HG02610 (cell line): ENCODE results near the gene TNIK.
"Not testable (repeated sequence)": the region's sequence is repeated elsewhere in the genome, so short reads cannot be mapped to it uniquely, and the experiment has no call there.

ENCODE experiments used
- ATAC-seq: cut with Tn5 transposase; IDR thresholded peaks from one replicate; pipeline ENCODE4 v1.9.1; 2021; ENCODE audit warnings: mild to moderate bottlenecking, moderate library complexity; ENCODE audit not compliant: unreplicated experiment

TNIK gene

DNA sequence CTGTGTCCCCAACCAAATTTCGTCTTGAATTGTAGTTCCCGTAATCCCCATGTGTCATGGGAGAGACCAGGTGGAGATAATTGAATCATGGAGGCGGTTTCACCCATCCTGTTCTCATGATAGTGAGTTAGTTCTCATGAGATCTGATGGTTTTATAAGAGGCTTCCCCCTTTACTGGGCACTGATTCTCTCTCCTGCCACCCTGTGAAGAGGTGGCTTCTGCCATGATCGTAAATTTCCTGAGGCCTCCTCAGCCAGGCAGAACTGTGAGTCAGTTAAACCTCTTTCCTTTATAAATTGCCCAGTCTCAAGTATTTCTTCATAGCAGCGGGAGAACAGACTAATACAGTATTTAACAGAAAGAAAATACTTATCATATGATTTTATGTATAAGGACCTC lies 93.5 kb downstream of the TNIK start:
- ATAC-seq = not testable (repeated sequence)

DNA sequence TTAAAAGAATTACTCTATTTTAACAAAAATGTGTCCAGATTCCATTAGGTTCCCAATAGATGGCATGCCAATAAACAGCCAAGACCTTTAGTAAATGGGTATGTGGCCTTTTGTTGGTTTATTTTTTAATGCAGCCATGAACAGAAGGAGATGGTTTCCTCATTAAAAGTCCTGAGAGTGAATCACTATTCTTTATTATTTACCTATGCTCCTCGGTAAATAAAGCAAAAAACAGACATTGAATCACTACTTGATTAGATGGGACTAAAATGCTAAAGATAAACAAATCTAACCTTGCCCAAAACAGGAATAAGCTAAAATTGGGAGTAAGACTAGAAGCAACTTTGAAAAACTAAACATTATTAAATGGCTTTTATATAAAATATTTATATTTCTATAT lies 94.2 kb downstream of the TNIK start:
- ATAC-seq = no peak

DNA sequence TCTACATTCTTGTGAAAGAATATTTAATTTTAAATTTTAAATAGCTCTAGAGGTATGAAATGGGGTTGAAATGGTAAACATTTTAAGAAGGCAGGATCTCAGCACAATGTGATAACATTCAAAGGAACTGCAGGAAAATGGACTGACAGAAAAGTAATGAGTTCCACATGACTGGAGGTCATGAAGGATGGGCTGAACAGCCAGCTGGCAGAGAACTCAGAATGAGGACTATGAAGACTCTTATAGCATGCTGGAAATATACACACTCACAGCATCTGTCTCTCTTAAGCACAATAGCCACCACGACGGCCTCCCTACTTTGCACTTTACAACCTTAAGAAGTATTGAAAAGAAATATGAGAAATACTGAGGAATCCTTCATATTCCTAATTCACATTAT lies 94.7 kb downstream of the TNIK start:
- ATAC-seq = no peak

DNA sequence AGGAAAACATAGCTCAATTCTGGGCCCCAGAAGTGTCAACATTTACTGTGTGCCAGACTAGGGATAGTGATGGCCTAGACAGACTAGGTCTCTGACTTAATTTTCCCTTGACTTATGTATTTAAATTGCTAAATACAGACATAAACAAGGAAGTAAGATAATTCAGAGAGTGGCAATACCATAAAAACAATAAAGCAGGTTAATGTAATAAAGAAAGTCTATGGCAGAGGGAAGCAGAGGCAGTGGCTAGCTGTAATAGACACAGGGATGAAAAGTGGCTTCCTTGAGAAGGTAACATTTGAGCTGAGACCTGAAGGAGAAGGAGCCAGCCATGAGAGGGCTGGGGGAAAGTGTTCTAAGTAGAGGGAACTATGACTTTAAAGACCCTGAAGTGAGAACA lies 95.7 kb downstream of the TNIK start:
- no peak for ATAC-seq

DNA sequence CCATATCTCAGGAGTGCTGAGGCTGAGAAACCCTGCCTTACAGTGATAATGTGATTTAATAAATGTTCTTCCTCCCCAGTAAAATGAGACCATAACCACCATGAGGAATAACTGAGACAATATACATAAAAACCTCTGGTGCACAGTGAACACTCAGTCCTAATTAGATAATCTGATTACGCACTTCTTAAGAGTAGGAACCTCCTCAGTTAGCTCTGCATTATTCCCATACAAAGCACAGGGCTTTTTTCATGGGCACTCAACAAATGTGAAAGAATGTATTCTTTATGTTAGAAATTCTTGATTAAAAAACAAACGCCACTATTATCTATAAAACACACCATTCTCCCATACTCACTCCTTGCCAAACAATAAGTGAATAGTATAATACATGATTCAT lies 97.0 kb downstream of the TNIK start:
- no peak for ATAC-seq

GRCh38 chr3:171362575-171362974 lies 97.6 kb downstream of the TNIK start:
- ATAC-seq = no peak

- no peak for ATAC-seq
Observed at GRCh38 chr3:171358881-171359198, 101.4 kb downstream of the TNIK start.

- ATAC-seq = no peak
Observed at GRCh38 chr3:171358181-171358880, 101.9 kb downstream of the TNIK start.

DNA sequence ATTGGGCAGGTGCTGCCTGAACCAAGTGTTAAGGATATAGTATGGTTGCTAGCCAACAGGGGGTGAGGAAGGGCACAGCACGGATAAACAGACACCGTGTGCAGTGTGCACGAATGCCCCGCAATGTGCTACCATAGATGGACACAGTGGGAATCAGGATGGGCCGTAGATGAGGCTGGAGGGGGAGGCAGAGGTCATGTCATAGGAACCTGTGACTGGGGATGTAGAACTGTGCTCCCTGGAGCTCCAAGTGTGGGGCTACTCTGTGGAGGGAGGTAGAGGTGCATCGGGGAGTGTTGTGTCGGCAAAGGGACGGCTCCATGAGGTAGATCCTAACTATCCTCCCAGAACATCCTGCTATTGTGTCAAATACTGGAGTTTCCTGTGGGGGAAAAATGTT lies 102.5 kb downstream of the TNIK start:
- no peak for ATAC-seq

DNA sequence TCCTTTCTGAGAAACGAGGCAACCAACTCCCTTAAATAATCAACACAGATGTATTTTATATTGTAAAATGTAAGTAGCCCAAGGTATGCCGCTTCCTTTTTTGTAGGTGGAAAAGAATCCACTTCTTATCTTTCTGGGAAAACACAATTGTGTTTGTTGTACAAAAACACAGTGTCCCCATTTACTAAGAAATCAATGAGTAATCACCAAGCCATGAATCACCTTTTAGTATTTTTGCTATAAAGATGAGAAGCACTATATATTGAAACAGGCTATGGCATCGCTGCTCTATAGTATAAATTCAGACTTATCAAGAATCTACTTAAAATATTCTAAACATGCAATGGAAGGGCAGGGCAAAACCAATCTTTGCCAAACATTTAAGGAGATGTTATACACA lies 104.0 kb downstream of the TNIK start:
- no peak for ATAC-seq

GRCh38 chr3:171354706-171355582 lies 105.3 kb downstream of the TNIK start:
- ATAC-seq = no peak

DNA sequence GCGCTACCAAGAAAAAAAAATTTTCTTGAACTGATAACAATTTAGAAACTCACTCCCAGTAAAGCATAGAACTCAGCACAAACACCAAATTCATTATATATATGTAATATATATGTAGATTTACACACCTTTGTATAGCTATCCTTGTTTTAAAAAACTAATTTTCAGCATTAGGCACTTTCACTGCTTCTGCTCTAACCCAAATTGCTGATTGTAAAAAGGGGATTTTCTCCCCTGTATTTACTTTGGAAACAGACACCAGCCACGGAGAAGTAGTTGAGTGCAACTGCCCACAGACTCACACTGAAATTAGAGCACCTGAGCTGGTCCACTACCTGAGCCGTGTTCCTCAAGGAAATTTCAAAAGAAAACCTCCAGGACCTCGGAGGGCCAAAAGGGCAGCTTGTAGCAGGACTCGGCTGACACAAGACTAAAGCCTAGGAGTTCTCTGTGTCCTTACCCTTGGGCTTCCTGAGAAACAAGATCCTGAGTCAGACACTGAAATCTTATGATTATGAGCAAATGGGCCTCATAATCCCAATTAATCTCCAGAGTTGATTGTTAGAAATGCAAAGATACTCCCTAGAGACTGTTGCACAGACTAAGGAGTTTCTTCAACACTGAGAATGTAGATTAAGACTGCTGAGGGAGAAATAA lies 106.0 kb downstream of the TNIK start:
- ATAC-seq = no peak

GRCh38 chr3:171353423-171353822 lies 106.8 kb downstream of the TNIK start:
- no peak for ATAC-seq

DNA sequence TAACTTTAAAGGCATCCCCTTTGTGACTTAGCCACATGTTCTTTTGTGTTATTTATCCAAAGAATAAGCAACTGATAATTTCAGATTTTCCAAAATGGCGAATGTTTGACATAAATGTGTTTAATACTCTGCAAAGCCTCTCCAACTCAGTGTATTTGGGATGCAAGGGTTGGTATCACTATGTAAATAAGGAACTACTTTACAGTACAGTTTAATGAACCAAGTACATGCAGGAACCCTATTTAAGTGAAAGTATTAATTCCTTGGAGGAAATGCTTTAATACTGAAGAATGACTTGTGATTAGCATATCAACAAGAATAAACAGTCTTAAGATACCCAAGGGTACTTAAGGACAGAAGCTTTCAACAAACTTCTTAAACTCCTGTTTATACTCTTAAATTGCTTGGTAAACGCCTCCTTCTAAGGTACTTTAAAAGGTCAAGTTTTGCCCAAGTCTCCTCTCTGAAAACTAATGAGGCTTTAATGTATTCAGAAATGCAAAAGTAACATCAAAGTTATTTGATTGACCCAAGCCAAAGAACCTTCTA lies 107.7 kb downstream of the TNIK start:
- ATAC-seq = no peak

DNA sequence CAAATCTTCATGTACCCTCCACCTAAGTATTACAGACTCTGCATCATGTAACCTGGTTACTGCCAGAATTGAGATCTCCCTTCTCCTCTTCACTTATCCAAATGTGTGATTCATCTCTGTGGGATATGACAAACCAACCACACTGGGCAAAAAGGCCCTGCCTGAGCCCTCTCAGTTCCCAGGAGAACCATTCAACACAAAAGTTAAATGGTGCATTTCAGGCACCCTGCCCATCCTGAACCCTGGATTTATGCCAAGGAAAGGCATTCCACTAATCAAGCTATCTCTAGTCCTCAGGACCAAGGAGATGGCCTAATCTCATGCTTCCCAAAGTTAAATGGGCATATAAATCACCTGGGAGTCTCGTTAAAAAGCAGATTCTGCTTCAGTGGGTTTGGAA lies 108.5 kb downstream of the TNIK start:
- no peak for ATAC-seq

- no peak for ATAC-seq
Observed at GRCh38 chr3:171350364-171350763, 109.8 kb downstream of the TNIK start.

DNA sequence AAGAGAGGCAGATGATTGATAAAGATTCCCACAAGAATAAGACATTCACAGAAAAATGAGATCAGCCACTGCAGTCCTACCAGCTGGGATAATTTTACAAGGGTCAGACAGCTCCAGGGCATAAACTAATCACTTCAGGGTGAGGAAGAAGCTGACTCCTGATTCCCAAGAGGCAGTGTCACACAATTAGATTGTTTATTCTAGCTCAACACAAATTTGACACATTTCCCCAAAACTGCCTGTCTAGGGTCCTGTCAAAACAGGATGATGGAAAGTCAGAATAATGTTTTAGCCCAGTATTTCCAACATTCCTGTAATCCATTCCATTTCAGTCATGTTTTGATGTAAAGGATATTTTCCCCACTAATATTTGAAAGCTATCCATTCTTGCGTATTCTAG lies 110.8 kb downstream of the TNIK start:
- no peak for ATAC-seq

GRCh38 chr3:171348121-171348520 lies 112.1 kb downstream of the TNIK start:
- no peak for ATAC-seq

- peak; percentile 78 for ATAC-seq
Observed at GRCh38 chr3:171347301-171348039, 112.7 kb downstream of the TNIK start.

DNA sequence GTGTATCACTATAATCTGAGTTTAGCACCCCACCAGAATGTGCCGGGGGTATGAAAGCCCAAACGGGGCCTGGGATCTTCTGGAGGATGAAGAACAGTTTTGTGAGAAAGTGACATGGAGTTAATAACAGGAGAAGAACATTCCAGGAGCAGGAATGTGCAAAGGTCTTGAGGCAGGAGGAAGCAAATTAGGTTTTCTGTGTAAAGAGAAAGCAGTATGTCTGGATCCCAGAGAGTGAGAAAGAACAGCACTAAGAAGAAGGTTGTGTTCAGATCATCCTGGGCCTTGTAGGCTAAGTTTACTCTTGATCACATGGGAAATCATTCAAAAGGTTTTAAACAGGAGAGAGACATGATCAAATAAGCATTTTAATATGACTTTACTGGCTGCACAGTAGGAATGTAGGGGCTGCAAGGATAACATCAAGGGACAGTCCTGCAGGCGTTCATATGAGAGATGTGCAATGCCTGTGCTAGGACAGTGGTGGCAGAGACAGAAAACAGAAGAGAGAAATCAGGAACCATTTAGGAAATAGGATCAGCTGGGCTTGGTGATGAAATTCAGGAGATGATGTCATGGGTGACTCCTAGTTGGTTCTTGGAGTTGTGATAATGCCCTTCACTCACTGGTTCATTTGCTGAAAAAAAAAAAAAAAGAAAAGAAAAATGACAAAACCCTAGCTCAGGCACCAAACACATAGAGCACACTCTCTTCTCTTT lies 113.5 kb downstream of the TNIK start:
- ATAC-seq = peak; percentile 1
